GOT3 (cell line): Measurements from ENCODE around the gene APRT.
"Not testable (repeated sequence)": the region's sequence is repeated elsewhere in the genome, so short reads cannot be mapped to it uniquely, and the experiment has no call there.

Experiments
- DNase-seq: peaks from one replicate; lab custom pipeline; 2025; ENCODE audit warnings: mixed read lengths; lab: John Stamatoyannopoulos, UW

Gene APRT

GRCh38 chr16:88842308-88842756 is 30.6 kb upstream of the APRT start:
- no peak for DNase-seq

GRCh38 chr16:88841521-88842307 is 30.0 kb upstream of the APRT start:
- no peak for DNase-seq

DNA sequence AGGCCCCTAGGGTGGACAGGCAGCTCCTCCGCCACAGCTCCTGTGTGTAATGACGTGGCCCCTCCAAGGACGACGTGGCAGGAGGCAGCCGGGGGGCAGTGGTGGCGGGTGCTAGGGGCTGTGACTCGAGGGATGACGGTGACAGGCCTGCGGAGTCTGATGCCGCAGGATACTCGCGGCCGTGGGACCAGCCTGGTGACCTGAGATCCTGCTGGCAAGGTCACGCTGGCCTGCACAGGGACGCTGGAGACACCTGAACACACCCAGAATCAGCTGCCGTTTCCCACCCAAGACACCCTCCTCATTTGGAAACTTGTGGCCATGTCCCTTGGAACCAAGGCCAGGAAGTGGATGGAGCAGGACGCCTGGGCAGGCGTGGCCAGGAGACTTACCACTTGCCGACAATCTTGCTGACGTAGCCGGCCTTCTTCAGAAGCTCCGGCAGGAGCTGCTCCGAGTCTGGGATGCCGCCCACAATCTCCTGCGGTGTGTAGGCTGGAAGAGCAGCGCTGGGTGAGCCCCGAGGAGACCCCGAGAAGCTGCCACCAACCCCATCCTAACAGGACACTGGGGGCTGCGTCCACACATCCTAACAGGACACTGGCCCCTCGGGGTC is 29.0 kb upstream of the APRT start:
- DNase-seq, result no peak

DNA sequence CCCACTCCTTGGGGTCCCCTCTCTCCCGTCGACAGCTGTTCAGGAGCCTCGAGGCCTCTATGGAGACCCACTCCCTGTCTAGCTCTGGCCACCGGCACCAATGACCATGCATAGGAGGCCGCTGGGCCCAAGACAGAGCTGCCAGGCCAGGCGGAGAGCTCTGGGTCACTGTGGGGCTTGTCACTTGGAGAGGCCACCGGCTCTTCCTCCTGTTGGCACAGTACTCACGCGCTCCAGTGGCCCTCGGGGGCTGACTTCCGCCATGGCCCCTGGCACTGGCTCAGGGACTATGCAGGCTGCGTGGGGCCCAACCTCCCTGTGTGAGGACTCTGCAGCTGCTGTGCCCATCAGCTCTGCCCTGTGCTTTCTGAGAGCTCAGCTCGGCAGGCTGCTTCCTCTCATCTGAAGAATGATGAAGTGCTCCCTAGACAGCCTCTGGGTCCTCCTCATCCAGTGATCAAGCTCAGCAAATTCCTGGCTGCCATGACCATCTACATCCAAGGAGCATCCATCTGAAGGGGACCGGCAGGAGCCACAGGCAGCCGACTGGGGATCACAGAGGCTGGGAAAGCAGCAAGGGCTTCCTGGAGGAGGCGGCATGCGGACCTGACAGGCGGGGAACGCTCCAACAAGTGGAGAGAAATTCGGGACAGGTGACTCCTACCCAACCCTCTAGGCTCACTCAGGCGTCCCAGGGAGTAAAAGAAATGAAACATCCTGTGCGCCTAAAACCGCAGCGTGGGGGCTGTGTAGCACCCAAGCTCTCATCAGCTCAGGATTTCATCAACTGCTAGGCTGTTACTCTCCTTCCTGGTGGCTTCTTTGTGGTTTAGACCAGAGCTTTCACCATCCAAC is 28.2 kb upstream of the APRT start:
- no peak for DNase-seq

DNA sequence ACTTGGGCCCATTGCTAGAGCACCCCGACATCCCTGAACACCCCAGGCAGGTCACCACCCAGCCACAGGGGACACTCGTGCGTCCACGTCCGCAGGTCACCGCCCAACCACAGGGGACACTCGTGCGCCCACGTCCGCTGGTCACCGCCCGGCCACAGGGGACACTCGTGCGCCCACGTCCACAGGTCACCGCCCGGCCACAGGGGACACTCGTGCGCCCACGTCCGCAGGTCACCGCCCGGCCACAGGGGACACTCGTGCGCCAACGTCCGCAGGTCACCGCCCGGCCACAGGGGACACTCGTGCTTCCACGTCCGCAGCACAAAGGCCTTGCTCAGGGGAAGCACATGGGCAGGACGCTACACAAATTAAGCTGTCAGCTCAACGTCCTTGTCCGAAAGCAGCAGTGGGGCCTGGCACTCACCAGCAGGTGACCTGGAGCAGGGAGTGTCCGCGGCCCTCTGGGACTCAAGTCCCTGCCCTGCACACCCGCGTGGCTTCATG is 27.4 kb upstream of the APRT start:
- no peak for DNase-seq

DNA sequence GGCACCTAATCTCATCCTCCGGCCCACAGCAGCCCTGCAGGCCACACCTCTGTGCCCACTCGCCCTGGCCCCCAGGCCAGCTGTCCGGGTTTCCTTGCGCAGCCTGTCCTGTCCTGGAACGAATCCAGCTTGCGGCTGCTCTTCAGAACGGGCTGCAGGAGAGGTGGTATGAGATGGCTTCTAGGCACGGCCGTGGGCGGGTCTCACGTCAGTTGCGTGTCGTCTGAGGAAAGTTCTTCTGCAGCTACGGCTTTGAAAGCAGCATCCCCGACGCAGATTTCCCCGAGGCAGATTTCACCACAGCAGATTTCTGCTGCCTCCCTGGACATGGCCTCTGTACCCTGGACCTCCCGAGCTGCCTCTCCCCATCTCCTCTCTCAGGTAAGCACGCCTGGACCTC is 26.8 kb upstream of the APRT start:
- no peak for DNase-seq

GRCh38 chr16:88837806-88838205 is 26.1 kb upstream of the APRT start:
- no peak for DNase-seq

DNA sequence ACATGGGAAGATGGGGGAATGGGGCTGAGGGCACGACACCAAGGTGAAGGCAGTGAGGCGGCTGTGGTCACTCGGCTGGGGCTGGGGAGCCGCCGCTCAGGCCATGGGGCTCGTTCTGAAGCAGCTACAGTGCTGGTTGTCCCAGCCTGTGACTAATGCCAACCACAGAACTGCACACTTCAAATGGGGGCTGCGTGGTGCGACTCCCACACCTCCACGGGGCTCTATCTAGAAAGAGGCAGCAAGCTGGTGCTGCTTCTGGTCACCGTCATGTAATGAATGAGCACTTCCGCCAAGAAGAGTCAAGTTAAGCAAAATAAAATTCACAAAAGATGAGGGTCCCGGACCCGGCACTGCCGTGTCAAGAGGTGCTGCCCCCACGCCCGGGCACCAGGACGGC is 25.1 kb upstream of the APRT start:
- no peak for DNase-seq

DNA sequence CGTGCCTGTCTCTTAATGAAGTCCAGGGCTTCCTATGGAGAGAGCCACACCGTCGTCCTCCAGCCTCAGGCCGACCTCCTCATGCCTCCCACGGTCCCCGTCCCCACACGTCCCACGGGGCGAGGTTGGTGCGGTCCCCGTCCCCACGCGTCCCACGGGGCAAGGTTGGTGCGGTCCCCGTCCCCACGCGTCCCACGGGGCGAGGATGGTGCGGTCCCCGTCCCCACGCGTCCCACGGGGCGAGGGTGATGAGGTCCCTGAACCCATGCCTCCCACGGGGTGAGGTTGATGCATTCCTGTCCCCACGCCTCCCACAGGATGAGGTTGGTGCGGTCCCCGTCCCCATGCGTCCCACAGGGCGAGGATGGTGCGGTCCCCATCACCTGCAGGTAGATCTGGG is 24.1 kb upstream of the APRT start:
- no peak for DNase-seq

DNA sequence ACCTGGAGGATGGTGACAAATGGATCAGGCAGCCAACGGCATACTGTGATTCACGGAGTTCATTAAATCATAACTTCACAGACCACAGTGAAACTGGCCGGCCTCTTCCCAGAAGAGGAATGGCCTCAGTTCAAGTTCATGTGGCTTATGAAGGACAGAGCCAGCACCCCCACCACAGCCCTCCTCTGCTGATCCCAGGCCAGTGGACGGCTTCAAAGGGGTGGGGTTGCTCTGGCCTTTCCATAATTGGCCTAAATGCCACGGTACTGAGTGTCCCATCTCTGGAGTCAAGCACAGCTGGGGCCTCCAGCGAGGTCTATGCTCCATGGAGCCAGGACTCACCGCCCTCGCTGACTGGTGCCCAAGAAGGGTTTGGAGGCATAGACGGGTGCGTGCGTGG is 23.7 kb upstream of the APRT start:
- no peak for DNase-seq

DNA sequence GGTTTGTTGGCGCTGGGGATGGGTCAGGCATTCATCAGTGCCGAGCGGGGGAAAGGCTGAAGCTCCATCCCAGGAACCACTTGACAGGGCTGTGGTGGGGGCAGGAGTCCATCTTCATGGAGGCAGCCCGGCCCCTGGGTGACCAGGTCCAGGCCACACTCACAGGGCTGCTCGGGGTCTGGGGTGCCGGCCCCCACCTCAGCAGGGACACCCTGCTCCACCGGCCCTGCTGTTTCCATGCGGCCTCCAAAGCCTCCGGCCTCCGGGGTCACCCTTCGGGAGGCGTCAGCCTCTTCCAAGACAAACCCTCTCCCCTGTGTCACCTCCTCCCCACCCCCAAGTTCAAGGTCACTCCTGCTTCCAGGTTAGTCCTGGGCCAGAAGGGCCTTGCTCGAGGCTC is 22.9 kb upstream of the APRT start:
- no peak for DNase-seq

DNA sequence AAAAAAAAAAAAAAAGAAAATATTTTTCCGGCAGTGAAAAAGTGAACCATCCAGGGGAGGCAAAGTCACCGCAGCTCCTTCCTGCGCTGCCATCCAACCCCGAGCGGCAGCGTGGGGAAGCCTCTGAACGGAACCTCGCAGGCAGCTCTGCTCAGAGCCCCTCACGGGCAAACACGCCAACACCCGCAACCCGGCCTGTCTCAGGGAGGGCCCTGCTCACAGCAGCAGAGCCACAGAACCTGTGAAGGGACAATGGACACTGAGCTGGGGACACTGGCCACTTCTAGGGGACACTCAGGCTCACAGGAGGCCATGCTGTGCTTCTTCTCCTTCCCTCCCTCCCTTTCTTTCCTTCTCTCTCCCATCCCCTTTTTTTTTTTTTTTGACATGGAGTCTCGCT is 21.4 kb upstream of the APRT start:
- no peak for DNase-seq

GRCh38 chr16:88831838-88832237 is 20.1 kb upstream of the APRT start:
- DNase-seq, result no peak

DNA sequence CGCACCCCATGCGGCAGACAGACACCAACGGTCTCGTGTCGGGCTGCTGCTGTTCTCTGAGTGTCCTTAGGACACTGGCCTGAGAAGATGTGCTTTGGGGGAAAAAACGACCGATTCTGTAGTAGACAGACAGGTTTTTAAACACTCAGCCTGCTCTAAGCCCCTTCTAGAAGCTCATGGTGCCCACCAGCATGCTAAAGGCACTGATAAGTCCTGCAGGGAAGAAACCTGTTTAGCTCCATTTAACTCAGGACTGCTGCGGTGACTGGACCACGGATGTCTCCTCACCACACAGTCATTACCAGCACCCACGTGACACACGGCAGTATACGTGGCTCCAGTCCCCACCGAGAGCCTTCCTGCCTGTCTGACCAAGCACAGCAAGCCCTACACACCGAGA is 19.1 kb upstream of the APRT start:
- DNase-seq, result no peak

DNA sequence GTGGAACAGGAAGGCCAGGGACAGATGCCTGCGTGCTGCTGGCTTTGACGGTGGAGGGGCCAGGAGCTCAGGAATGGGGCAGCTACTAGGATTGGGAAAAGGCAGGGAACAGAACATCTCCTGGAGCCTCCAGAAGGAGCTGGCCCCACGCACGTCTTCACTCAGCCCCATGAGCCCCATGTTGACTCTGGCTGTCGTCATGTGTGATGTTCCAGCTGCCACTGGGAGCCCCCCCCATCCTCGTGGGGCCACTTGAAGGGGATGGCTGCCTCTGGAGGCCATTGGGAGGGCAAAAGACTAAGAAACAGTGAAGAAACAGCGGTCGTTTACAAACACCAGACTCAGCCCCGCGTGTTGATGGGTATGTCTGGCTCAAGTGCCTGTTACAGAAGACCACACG is 18.5 kb upstream of the APRT start:
- no peak for DNase-seq

DNA sequence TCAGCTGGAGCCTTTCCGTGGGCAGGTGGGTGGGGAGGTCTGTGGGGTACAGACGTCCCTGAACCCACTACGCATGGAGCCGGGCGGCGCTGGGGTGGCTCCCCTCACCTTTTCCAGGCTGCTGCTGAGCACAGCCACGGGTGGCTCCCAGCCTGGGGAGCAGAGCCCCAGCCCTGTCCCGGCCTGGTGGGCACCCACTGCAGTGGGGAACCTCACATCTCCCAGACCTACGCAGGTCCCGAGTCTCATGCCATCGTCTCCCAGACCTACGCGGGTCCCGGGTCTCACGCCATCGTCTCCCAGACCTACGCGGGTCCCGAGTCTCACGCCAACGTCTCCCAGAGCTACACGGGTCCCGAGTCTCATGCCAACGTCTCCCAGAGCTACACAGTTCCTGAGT is 17.0 kb upstream of the APRT start:
- DNase-seq, result no peak

GRCh38 chr16:88827727-88828126 is 16.0 kb upstream of the APRT start:
- no peak for DNase-seq

DNA sequence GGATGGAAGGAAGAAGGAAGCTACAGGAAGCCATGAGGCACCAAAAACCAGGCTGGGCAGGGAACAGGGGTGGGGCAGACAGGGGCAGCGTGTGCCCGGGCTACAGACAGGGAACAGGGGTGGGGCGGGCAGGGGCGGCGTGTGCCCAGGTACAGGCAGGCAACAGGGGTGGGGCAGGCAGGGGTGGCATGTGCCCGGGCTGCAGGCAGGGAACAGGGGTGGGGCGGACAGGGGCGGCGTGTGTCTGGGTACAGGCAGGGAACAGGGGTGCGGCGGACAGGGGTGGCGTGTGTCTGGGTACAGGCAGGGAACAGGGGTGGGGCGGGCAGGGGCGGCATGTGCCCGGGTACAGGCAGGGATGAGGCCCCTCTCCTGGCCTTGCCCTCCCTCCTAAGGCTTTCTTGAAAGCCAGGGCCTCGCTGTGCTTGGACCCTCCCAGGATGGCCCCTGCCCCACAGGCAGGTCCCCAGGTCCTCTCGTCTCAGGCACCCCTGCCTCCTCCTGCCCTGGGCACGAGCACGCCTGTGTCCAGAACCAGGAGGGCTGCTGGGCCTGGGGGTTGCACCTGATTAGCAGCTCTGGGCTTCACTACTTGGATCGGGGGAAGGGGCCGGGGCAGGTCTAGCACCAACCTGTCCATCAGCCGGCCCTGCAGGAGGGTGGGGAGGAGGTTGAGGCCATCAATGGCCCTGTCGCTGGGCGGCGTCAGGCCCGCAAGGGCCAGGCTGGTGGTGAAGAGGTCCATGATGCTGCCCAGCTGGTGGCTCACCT is 14.5 kb upstream of the APRT start:
- DNase-seq, result no peak

GRCh38 chr16:88825146-88825545 is 13.4 kb upstream of the APRT start:
- DNase-seq, result no peak

DNA sequence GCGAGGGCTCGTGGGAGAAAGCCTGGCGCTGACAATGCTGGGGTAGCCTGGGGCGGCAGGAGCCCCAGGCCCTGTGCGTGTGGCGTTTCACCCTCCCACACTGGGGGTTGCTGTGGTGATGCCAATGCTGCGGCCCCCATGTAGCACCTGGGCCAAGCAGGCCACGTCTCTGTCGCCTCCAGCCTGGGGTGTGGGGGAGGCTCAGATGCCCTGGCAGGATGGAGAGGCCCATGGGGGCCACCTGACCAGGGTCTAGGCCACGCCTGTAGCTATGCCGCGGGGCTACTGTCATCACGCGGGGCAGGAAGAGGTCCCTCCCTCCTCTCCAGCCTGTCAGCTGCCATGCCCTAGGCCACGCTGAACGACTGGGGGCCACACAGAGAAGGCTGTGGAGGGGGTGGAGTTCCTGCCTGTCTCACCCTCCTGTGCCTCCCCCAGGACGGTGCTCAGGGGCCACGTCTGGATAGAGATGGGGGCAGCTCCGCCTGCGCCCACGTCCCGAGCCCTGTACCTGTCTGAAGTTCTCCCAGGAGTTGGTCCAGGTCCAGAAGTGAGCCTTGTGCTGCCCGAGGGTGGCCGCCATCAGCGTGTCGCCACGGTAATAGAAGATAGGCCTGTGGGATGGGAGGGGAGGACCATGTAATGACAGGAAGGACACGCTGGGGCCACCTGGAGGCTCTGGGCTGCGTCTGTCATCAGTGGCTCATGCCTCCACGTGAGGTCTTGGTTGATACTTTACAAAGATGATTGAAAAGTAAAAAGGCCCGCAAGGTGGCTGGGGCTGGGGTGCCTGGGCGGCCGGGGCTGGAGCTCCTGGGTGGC is 12.7 kb upstream of the APRT start:
- no peak for DNase-seq

DNA sequence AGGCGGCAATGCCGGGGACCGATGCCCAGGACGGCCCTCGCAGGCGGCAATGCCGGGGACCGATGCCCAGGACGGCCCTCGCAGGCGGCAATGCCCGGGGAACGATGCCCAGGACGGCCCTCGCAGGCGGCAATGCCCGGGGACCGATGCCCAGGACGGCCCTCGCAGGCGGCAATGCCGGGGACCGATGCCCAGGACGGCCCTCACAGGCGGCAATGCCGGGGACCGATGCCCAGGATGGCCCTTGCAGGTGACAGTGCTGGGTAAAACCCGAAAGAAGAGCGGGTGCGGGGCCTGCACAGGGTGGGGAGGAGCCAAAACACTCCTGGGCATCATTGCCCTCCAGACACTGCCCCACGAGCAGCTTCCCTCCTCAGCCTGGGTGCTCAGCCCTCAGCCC is 11.9 kb upstream of the APRT start:
- not testable (repeated sequence) for DNase-seq
